GM19463 (cell line): ENCODE measurements around the gene EDEM1.
"Not testable (repeated sequence)": the region's sequence is repeated elsewhere in the genome, so short reads cannot be mapped to it uniquely, and the experiment has no call there.

Source experiments
- ATAC-seq: cut with Tn5 transposase; IDR thresholded peaks from one replicate; pipeline ENCODE4 v1.9.1; 2021; ENCODE audit warnings: mild to moderate bottlenecking, moderate library complexity; ENCODE audit not compliant: unreplicated experiment

EDEM1 gene

DNA sequence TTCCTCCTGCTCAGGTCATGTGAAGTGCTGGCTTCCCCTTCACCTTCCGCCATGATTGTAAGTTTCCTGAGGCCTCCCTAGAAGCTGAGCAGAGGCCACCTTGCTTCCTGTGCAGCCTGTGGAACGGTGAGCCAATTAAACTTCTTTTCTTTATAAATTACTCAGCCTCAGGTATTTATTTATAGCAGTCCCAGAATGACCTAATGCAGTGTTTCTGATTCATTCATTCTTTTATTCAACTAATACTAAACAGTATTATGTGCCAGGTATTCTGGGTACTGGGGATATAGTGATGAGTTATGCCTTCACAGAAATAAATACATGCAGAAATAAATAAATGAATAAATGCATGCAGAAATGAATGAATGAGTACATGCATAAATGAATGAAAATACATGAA is 41.9 kb downstream of the EDEM1 start:
- no peak for ATAC-seq

GRCh38 chr3:5231074-5231473 is 43.6 kb downstream of the EDEM1 start:
- ATAC-seq = no peak

DNA sequence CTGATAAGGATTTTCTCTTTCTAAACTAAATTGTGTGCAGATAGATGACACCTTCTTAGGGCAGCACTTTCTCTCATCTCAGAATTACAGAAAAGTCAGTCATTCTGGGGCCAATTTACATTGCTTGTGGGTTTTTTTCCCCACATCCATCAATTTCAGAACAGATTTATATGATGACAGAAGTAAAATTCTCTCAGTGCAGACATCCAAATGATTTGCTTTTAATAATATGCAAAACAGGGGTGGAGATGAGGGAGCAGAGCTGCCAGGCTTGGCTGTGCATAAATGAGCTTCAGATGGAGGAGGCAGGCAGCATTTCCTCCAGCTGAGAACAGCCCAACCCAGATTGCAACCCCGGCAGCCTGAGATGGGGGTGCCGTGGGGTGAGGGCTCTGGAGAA is 44.0 kb downstream of the EDEM1 start:
- ATAC-seq = no peak

DNA sequence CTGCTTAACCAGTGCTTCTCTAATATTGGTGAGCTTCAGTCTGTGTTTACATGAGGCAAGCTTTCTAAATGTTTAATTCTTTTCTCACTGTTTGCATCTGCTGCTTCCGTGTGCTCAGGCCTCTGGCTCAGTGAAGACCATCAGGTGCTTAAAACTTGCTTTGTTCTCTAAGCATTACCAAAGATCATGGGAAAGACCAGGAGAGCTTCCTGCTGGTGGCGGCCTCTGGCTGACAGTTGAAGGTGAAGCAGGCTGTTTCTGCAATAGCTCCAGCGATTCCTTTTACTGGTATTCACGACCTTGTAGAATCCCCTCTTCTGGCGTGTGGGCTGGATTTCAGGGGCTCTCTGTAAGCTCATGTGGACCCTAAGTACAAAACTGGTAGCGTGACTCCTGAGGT is 45.1 kb downstream of the EDEM1 start:
- no peak for ATAC-seq

DNA sequence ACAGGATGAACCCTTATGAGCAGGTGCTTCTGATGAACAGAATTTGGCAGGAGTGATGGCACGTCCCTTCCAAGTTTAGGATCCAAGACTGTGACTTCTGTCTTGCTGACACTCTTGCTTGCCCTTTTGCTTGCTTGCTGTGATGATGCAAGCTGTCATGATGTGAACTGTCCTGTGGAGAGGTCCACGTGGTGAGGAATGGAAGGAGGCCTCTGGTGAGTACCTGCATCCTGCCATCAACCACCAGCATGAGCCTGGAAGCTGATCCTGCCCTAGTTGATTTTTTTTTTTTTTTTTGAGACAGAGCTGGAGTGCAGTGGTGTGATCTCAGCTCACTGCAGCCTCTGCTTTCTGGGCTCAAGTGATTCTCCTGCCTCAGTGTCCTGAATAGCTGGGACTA is 45.5 kb downstream of the EDEM1 start:
- ATAC-seq = no peak

DNA sequence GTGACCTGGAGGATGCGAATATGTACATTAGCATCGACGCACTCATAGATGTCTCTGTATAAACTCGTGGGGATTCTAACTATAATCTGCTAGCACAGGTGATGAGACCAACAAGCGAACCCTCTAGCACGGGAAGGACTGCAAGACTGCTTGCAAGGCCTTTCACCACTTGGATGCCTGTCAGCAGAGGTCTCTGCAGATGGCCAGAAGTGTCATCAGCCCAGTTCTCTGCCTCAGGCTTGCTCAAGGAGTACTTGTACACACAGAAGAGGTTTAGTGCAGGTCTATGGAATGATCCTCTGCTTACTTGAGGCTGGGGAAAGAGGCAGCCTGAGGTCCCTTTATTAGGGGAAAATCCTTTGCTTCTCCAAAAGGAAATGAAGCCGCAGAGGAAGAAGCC is 48.1 kb downstream of the EDEM1 start:
- ATAC-seq = no peak

- no peak for ATAC-seq
Measured at GRCh38 chr3:5238545-5238944, 51.0 kb downstream of the EDEM1 start.

GRCh38 chr3:5239602-5240001 is 52.1 kb downstream of the EDEM1 start:
- ATAC-seq = no peak

- ATAC-seq = no peak
Measured at GRCh38 chr3:5240740-5241139, 53.2 kb downstream of the EDEM1 start.

DNA sequence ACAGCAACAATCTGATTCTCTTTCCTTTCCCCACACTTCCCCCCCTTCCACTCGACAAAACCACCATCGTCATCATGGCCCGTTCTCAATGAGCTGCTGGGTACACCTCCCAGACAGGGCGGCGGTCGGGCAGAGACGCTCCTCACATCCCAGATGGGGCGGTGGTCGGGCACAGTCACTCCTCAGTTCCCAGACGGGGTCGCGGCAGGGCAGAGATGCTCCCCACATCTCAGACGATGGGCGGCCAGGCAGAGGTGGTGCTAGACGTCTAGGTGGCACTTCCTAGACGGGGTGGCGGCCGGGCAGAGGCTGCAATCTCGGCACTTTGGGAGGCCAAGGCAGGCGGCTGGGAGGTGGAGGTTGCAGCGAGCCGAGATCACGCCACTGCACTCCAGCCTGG is 55.3 kb downstream of the EDEM1 start:
- not testable (repeated sequence) for ATAC-seq

- no peak for ATAC-seq
Measured at GRCh38 chr3:5245927-5246326, 58.4 kb downstream of the EDEM1 start.

DNA sequence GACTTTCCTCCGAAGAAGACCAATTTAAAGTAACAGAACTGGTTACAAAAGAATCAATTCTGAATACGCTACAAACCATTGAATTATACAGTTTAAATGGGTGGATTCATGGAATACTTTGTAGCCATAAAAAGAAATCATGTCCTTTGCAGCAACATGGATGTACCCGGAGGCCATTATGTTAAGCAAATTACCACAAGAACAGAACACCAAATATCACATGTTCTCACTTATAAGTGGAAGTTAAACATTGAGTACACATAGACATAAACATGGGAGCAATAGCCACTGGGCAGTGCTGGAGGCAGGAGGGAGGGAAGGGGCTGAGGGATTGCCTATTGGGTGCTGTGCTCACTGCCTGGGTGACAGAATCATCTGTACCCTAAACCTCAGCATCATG is 61.3 kb downstream of the EDEM1 start:
- no peak for ATAC-seq

- no peak for ATAC-seq
Measured at GRCh38 chr3:5250467-5251195, 63.1 kb downstream of the EDEM1 start.

GRCh38 chr3:5251196-5251583 is 63.7 kb downstream of the EDEM1 start:
- no peak for ATAC-seq

- ATAC-seq = no peak
Measured at GRCh38 chr3:5252131-5252530, 64.6 kb downstream of the EDEM1 start.

DNA sequence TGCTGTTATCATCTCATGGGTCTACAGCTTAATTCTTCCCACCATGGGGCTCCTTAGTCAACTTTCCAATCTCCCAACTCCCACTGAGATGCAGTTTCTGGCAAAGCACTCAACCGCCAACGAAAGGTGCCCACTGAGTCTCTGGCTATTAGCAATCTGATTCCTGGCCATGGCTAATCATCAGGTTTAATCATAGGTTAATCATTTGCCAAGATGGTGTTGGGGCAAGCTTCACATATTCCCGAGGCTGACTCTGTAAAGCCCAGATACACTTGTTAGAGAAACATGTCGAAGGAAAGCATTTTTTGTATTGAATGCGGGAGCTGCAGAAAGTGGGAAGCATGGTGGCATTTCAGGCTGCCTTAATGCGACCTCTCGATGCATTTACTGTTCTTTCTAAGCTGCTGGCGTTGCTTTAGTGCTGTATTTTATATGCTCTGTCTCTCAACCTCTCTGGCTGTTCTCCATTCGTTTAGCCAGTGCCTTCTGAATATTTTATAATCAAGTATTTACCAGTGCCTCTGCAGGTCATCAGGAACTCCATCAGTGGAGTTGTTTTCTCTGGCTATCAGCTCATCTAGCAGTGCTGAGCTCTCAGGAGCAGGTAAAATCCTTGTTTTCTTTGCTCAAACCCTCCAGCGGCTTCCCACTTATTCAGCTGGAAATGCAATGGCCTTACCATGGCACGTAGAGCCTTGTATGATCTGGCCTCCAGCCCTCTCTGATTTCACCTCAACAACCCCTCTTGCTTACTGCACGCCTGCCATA is 67.0 kb downstream of the EDEM1 start:
- ATAC-seq = no peak

DNA sequence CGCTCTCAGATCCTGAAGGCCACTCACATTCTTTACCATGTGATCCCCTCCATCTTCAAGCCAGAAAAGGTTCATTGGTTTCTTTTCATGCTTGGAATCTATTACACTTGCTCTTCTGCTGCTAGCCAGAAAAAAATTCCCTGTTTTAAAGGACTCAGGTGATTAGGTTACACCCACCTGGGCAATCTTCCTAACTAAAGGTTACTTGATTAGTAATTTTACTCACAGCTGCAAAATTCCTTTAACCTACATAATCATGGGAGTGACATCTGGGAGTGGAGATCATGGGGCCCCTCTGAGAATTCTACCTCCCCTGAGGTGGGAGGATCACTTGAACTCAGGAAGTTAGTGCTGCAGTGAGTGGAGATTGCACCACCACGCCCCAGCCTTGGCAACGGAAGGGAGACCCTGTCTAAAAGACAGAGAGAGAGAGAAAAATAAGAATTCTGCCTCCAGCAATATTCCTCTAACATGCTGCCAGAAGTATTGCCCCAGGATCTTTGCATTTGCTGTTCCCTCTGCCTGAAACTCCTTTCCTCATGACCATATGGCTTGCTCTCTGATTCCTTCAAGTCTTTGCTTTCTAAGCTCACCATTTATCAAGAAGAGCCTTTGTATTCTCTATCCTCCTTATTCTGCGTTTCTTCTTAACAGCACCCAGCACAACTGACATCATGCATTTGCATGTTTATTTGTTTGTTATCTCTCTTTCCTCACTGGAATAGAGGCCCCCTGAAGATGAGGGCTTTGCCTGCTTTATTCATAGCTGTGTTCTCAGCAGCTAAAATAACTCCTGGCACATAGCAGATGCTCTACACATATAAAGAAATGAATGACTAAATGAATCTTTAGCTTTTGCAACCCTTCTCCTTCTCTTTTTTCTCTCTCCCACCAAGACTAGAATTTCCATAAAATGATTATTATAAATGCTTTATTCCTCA is 68.2 kb downstream of the EDEM1 start:
- no peak for ATAC-seq

GRCh38 chr3:5258526-5258925 is 71.0 kb downstream of the EDEM1 start:
- no peak for ATAC-seq

GRCh38 chr3:5260992-5261501 is 73.5 kb downstream of the EDEM1 start:
- no peak for ATAC-seq

- no peak for ATAC-seq
Measured at GRCh38 chr3:5262507-5262906, 75.0 kb downstream of the EDEM1 start.

GRCh38 chr3:5264093-5264600 is 76.6 kb downstream of the EDEM1 start:
- ATAC-seq = no peak
